GM19035 (cell line): ENCODE results near the gene ST3GAL3.

ENCODE experiments used
- ATAC-seq: cut with Tn5 transposase; IDR thresholded peaks from one replicate; pipeline ENCODE4 v1.9.1; 2021; ENCODE audit not compliant: unreplicated experiment

Gene ST3GAL3

DNA sequence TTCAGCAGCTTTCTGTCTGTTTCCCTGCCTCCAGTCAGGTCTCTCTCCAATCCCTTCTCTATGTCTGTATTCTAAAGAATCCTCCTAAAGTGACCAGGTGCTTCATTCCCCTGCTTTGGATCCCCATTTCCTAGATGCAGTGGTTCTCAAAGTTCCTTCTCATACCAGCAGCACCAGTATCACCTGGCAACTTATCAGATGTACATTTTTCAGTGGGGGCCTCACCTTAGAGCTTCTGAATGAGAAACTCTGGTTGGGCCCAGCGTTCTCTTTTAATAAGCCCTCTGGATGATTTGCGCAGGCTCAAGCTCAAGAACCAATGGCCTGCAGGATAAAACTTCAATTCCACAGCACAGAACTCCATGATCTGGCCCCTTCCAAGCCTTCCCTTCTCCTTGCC lies 200.9 kb downstream of the ST3GAL3 start:
- no peak for ATAC-seq

DNA sequence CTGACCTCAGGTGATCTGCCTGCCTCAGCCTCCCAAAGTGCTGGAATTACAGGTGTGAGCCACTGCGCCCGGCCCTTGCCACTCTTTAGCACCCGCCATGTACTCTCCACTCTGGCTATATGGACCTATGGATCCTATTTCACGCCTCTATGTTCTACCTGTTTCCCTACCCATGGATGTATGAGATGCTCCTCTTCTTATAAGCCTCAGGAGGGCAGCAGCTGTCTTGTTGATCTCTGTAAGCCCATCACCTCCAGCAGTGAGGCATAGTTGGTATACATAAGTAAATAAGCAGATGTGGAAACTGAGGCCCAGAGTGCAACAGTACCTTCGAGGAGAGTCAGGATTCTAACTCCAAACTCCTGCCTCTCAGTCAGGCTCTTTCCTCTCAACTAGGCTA lies 201.5 kb downstream of the ST3GAL3 start:
- ATAC-seq = no peak

DNA sequence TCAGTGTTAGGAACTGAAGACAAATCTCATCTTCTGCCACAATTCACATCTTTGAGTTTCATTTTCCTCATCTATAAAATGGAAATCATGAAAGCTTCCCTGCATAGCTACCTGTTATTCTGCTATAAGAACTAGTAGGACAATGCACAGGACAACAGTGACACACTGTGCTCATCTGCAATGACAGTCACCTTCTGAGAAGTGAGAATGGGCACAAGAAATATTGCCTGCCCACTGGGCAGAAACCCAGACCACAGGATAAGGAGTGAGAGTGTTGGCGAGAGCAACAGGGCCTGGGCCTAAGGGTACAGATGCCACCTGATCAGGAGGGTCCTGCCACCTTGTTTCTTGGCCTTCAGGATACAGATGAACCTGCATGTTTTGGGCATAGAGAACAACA lies 203.0 kb downstream of the ST3GAL3 start:
- no peak for ATAC-seq

DNA sequence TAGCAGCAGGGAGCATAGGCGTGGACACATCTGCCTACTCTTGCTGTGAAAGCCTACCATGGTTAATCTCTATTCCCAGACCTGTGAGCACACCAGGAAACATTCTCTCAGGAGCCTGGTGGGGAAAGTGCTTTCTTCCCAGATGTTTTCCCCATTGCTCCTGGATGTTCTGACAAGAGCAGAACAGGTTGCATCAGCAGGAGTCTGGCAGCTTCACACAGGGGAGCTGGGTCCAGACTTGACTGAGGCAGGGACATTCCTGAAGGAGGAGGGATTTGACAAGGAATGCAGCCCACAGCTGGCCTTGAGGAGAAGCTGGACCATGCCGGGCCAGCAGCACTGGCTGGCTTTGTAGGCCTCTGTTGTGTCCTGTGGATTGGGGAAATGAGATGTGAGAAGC lies 205.3 kb downstream of the ST3GAL3 start:
- no peak for ATAC-seq

DNA sequence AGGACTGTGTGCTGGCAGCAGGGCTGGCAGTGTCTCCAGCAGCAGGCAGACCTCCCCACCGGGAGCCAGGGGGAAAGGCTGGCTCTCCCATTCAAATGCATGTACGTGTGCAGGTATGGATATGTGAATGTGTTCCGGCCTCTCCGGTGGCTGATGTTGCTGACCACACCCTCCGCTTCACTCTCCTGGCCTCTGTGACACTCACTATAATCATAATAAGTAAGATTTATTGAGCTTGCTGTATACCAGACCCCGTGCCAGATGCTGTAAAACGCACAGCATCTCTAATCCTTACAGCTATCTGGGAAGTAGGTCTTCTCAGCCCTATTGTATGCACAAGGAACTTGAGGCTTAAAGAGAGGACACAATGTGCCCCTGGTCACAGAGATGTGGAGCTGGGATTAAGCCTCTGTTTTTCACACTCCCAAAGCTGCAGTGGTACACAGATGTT lies 205.7 kb downstream of the ST3GAL3 start:
- no peak for ATAC-seq

DNA sequence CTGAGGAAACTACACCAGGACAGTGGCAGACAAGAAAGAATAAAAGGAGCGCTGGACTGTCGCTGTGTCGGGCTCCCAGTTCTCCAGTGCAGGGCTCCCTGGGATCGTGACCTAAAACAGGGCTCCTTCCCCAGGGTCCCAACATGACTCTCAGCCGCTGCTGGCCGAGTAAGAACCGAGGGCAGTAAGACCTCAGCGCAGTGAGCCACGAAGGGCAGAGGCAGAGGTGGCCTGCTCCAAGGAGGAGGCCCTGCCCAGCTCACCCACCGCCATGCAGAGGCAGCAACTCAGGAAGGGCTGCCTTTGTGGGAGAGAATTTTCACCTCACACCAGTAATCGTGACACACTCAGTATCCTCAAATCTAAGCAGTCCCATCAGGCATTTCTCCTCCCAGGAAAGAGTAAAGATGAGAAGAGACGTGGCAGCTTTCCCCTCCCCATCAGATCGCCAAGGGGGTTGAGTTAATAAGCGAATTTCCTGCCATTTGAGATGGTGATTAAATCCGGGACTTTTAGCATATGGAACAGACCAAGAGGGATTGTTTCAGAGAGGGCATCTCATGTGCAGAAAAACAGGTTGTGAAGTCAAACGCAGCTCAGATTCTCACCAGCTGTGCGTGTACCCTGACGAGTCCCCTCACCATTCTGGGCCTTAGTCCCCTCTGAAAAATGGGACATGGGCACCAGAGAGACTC lies 206.5 kb downstream of the ST3GAL3 start:
- no peak for ATAC-seq

DNA sequence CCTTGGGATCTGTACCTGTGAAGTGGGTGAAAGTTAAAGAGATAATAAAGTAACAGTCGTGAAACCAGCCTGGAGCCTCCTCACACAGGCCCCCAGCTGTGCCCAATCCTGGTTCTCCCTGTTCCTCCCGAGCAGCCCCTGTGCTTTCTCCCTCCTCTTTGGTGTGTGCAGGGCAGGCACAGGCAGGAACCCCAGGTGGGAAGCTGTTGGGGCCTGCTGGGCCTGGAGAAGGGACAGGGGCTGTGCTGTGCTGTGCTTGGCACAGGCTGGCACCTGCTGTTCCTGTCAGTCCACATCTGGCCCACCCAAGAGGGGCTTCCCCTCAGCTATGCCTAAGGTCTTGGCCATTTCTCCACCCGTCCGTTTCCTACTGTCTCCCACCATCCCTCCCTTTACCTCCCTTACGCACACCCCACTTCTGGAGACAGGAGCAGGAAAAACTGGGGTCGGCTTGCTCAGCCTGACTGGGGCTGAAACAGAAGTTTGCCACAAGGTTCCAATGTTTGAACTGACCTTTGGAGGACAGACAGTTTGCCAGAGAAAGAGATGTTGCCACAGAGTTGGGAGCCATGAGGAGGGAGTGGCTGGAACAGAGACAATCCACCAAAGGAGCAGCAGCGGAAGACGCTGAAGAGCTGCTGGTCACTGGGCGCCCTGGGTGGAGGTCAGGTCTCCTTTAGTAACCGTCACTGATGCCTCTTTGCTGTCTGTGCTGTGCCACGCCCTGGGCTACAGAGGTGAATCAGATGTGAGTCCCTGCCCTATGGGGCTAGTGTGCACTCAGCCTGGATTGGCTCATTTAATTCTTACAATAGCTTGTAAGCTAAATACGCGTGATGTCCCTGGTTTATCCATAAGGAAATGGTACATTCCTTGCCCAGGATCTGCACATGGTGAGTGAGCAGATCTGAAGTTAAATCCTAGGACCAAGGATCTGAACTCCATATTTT lies 207.5 kb downstream of the ST3GAL3 start:
- ATAC-seq = no peak

DNA sequence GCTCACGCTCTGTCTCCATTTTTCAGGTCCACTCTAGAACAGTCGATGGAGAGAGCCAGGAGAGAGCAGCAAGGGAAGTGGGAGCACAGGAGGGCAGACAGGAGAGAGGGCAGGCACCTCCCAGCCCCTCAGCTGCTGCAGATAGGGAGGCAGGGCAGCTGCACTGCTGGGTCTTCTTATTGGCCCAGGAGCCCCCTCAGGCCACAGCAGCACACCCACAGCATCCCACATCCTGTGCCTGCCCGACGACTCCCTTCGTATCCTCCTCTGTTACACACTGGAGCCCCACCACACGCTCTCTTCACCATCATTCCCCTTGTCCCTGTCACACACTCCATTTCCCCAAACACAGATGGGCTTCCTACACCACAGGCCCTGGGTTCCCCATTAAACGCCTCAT lies 212.6 kb downstream of the ST3GAL3 start:
- no peak for ATAC-seq

DNA sequence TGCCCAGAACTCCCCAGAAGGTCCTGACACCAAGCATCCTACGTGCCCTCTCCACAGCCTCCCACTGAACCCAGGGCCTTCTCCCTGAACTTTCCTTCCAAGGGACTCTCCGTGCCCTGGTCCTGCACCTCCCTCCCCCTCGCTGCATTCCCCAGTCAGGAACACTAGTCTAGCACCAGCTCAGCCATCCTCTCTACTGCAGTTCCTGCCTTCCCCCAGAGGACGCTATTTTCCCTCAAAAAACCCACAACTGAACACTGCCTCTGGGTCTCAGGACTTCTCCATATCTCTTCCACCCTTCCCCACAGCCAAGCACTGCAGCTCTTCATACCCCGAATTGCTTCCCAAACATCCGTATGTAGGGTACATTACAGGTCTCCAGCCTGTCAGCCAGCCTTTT lies 213.7 kb downstream of the ST3GAL3 start:
- no peak for ATAC-seq

DNA sequence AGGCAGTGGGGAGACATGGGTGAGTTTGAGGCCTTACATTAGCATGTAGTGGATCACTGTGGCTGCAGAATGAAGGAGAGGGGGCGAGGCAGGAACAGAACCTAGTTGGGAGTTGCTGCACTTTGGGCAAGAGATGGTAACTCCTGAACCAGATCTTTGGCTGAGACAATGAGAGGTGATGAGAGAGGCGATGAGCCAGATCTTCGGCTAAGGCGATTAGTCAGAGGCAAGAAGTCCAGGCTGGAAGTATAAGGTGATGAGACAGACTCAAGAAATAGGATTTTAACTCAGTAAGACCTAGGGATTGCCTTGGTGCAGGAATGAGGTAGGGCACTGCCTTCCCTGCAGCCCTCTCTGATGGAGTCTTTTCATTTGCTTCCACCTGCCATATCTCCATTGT lies 217.2 kb downstream of the ST3GAL3 start:
- ATAC-seq = no peak

DNA sequence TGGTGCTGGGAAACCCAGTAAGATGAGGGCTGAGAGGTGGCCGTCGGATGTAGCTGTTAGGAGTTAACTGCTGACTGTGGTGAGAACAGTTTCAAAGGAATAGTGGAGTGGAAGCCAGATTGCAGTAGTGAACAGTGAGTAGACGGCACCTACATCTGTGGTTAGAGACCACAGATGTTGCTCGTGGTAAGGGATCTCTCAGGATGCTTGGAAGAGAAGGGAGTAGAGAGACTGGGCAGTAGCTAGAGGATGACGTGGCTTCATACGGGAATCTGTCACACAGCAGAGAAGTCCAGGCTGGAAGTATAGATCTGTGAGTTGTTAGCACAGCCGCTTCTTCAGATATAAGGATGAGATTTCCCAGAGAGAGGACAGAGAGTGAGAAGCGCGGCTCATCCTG lies 218.5 kb downstream of the ST3GAL3 start:
- ATAC-seq = no peak

DNA sequence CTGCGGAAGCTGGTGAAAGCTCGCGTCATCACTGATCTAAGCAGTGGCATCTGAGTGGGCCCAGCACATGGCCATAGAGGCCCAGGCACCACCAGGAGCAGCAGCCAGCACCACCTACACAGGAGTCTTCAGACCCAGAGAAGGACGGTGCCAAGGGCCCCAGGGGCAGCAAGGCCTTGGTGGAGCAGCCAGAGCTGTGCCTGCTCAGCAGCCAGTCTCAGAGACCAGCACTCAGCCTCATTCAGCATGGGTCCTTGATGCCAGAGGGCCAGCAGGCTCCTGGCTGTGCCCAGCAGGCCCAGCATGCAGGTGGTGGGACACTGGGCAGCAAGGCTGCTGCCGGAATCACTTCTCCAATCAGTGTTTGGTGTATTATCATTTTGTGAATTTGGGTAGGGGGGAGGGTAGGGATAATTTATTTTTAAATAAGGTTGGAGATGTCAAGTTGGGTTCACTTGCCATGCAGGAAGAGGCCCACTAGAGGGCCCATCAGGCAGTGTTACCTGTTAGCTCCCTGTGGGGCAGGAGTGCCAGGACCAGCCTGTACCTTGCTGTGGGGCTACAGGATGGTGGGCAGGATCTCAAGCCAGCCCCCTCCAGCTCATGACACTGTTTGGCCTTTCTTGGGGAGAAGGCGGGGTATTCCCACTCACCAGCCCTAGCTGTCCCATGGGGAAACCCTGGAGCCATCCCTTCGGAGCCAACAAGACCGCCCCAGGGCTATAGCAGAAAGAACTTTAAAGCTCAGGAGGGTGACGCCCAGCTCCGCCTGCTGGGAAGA lies 223.0 kb downstream of the ST3GAL3 start:
- no peak for ATAC-seq

DNA sequence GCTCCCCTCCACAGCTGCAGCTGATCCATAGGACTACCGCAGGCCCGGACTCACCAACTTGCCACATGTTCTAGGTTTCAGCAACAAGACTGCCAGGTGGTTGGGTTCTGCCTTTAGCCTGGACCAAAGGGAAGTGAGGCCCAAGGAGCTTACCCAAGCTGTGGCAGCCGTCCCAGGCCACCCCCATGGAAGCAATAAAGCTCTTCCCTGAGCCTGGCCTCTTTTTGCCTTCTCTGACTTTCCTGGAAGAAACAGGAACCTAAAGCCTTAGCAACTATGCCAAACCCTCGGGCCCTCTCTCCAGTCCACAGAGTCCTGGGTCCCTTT lies 223.6 kb downstream of the ST3GAL3 start:
- no peak for ATAC-seq

DNA sequence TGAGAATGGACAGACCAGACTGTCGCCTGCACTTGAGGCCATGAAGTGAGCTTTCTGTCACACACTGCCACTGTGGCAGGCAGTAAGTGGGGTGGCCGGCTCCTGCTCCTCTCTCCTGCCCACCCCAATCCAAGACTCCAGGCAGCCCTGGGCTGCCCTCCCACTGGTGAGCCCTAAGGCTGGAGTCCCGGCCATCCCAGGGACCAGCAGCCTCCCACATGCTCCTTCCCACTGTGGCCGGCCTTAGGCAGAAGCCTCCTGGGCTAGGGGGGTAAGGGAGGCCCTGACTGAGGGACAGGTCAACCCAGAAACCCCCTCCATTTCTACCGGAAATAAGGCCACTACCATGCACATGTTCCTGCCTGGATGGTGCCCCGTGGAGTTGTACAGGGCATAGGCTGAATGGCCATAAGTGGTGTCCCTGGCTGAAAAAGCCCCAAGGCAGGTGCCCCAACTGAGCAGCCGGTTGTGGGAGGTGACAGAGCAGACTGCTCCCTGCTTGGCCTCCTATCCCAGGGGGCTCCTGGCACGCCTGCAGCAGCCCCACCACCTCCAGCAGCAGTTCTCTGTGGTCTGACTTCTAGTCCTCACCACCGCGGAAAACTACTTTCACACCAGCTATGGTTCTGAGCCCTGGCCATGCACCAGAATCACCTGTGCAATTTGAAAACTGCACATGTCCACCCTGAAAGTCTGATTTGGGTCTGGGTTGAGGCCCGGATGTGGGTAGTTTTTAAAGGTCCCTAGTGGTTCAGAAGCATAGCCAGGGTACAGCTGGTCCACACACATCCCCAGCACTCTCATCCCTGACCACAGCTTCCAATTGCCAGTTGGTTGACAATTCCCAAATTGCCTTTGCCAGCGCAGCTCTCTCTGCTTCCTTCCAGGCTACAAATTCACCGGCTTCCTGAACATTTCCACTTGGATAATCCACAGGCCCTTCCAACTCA lies 224.7 kb downstream of the ST3GAL3 start:
- no peak for ATAC-seq

DNA sequence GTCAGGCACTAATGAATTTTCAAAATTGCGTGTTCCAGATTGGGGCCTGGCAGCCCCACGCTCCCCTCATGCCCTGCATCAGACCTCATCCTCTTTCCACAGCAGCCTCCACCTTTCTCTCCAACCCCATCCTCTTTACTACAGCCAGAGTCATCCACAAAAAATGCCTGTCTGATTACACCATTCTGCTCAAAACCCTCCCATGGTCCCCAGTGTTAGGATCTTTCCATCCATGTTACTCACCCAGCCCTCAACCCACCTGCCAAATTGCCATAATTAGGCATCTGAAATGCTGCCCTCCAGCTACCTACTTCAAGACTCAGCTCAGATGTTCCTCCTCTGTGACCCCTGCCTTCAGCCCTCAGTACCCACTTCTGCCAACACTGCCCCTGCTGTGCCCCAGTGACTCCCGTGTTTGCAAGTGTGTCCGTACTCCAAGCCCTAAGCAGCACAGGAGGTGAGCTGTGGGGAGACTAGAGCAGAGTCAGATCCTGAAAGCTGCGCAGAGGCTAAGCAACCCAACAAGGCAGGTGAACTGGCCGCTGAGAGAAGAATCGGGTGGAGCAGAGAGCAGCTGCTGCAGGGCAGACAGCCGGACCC lies 225.6 kb downstream of the ST3GAL3 start:
- ATAC-seq = no peak

DNA sequence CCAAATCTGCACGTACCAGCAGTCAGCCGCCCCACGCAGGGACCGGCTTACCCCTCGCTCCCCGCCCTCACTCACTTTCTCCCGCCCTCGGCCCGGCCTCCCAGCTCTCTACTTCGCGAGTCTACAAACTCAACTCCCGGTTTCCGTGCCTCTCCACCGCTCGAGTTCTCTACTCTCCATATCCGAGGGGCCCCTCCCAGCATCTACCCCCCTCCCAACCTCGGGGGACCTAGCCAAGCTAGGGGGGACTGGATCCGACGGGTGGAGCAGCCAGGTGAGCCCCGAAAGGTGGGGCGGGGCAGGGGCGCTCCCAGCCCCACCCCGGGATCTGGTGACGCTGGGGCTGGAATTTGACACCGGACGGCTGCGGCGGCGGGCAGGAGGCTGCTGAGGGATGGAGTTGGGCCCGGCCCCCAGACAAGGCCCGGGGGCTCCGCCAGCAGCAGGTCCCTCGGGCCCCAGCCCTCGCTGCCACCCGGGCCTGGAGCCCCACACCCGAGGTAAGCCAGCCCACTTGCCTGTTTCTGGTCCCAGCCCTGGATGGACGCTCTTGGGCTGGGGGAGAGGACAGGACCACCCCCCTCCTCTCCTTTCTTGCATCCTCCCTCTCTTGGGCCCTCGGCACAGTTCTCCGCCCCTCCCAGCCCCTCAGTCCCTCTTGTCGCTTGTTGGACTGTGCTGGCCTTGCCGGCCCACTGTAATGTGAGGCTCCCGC lies 226.2 kb downstream of the ST3GAL3 start, which contains the start of gene ARTN:
Gene ARTN (plus strand): TSS at position 416 of the 715 bp plus-strand sequence. CDS start 1,856 bp downstream, outside the sequence.
- ATAC-seq = no peak

DNA sequence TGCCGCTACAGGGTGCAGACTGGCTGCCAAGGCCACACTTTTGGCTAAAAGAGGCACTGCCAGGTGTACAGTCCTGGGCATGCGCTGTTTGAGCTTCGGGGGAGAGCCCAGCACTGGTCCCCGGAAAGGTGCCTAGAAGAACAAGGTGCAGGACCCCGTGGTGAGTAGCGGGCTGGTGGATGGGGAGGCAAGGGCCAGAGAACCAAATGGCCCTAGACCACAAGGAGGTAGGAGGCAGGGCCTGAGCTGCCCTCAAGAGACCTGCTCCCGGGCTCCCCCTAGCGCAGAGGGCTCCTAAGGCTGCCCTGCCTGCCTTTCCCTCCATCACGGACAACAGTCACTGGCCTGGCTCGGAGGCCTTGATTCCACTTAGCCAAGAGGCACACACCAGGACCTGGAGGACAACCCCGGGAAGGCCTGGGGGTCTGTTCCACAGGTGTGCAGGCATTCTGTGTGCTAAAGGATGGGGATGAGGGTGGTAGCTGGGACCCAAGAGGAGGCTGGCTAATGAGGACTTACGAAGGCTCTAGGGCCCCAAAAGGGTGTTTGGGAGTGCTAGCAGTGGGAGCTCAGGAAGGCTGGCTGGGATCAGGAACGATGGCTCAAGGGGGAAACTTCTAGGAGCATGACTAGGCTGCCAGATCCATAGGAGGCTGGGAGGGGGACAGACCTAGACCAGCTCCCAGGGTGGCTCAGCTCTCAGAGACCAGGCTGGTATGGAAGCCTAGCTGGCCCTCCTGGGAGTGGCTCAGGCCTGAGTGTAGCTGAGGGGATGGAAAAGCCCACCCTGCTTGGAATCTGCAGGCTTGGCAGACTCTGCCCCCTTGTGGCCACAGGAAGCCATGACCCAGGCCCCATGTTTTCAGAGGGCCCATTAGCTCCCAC lies 227.0 kb downstream of the ST3GAL3 start:
- ATAC-seq = no peak

DNA sequence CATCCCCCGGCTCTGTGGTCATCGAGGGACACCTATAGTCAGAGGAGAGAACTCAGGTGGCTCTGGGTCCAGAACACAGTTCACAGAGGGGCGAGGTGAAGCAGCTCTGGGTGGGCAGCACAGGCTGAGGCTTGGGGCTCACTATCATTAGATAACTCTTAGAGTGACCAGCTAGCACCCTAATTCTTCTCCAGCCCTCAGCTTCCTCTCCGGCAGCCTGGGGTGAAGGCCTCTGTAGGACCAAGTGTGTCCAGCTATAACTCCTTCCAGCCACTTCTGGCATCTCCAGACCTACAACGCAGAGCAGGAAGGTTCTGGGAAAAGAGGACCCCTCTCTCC lies 227.6 kb downstream of the ST3GAL3 start:
- ATAC-seq = no peak
